ENCODE results near the gene RABGGTA.
"Not testable (repeated sequence)": the region's sequence is repeated elsewhere in the genome, so short reads cannot be mapped to it uniquely, and the experiment has no call there.

The RABGGTA gene

GRCh38 chr14:24231263-24232120 is 39.9 kb downstream of the RABGGTA start:
- intact Hi-C loops (cut with DNase I) = loop anchor here (1.0 kb wide), 1 partner anchor 11 kb away; the partner anchor contains the start of gene TINF2
- DNase-seq = no peak

- intact Hi-C loops (cut with DNase I) = no loop called here
- DNase-seq = no peak
These were observed 42.5 kb downstream of the RABGGTA start for GRCh38 chr14:24228902-24229301.

- intact Hi-C loops (cut with DNase I) = no loop called here
- no peak for DNase-seq
These were observed 44.9 kb downstream of the RABGGTA start for GRCh38 chr14:24226473-24226872.

- intact Hi-C loops (cut with DNase I) = no loop called here
- no peak for DNase-seq
These were observed 46.8 kb downstream of the RABGGTA start for GRCh38 chr14:24224618-24225071.

GRCh38 chr14:24222987-24223386 is 48.4 kb downstream of the RABGGTA start:
- DNase-seq; intact Hi-C loops (cut with DNase I): not testable (repeated sequence)

GRCh38 chr14:24219521-24219920 is 51.9 kb downstream of the RABGGTA start:
- intact Hi-C loops (cut with DNase I) = no loop called here
- DNase-seq = no peak

GRCh38 chr14:24219080-24219479 is 52.3 kb downstream of the RABGGTA start:
- intact Hi-C loops (cut with DNase I) = no loop called here
- no peak for DNase-seq

- intact Hi-C loops (cut with DNase I); DNase-seq: not testable (repeated sequence)
These were observed 54.5 kb downstream of the RABGGTA start for GRCh38 chr14:24216876-24217275.

- intact Hi-C loops (cut with DNase I) = no loop called here
- no peak for DNase-seq
These were observed 55.1 kb downstream of the RABGGTA start for GRCh38 chr14:24216345-24216699.

Data from posterior cingulate gyrus (tissue), 11 donors.